ENCODE results near the gene SLC23A2. TPM values are rescaled to one million over a fixed set of nuclear protein-coding genes. Genes with fewer than 3 reads are reported as not detected.

SLC23A2 gene
- total RNA-seq, 1 donor from 2014 or later: 28.5 TPM

- H3K36me3 Mint-ChIP-seq (ENCODE audit: low read depth): peaks cover 13% of the 10 kb centered on the region
- H3K27ac Mint-ChIP-seq: no peak overlapping the region
- H3K4me3 Mint-ChIP-seq: no peak overlapping the region
- H3K9me3 Mint-ChIP-seq: no peaks in the 10 kb centered on the region
- H3K4me1 Mint-ChIP-seq (ENCODE audit: low read depth): peaks cover 5% of the 10 kb centered on the region
- intact Hi-C loops (cut with micrococcal nuclease): no loop called here
- no peaks in the 10 kb centered on the region for H3K27me3 Mint-ChIP-seq (ENCODE audit: insufficient read depth)
- no peak for DNase-seq (ENCODE audit: low spot score)
Measured at GRCh38 chr20:4896971-4897497, 104.3 kb downstream of the SLC23A2 start.

GRCh38 chr20:4896119-4896702 lies 105.1 kb downstream of the SLC23A2 start:
- no peak overlapping the region for H3K27ac Mint-ChIP-seq
- no peak overlapping the region for H3K4me3 Mint-ChIP-seq
- H3K4me1 Mint-ChIP-seq (ENCODE audit: low read depth): peaks cover 5% of the 10 kb centered on the region
- H3K36me3 Mint-ChIP-seq (ENCODE audit: low read depth): peaks cover 9% of the 10 kb centered on the region
- H3K27me3 Mint-ChIP-seq (ENCODE audit: insufficient read depth): no peaks in the 10 kb centered on the region
- no peaks in the 10 kb centered on the region for H3K9me3 Mint-ChIP-seq
- DNase-seq (ENCODE audit: low spot score): no peak
- intact Hi-C loops (cut with micrococcal nuclease): no loop called here

- H3K36me3 Mint-ChIP-seq (ENCODE audit: low read depth): peaks cover 7% of the 10 kb centered on the region
- no peak for DNase-seq (ENCODE audit: low spot score)
- peaks cover 8% of the 10 kb centered on the region for H3K4me1 Mint-ChIP-seq (ENCODE audit: low read depth)
- no peaks in the 10 kb centered on the region for H3K27me3 Mint-ChIP-seq (ENCODE audit: insufficient read depth)
- no peaks in the 10 kb centered on the region for H3K9me3 Mint-ChIP-seq
- intact Hi-C loops (cut with micrococcal nuclease): no loop called here
- no peak overlapping the region for H3K4me3 Mint-ChIP-seq
- H3K27ac Mint-ChIP-seq: no peak overlapping the region
Measured at GRCh38 chr20:4894981-4895381, 106.3 kb downstream of the SLC23A2 start.

DNA sequence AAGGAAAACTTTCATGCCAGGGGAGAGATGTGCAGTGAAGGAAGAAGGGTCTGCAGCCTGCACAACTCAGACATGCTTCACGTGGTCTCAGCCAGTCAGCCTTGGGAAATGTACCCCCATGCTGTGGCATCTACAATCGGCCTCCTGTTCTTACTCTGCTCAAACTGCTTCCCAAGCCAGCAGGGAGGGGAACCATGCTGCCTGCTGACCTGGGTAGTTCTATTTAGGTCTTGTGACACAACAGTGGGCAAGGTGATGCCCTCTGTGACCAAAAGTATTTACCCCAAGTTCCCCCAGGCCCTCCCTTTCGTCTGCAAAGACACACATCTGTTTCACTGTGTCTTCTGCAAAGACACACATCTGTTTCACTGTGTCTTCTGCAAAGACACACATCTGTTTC lies 106.9 kb downstream of the SLC23A2 start:
- DNase-seq (ENCODE audit: low spot score): no peak
- Mint-ChIP-seq H3K27ac (no peak overlapping the region), H3K27me3 (ENCODE audit: insufficient read depth) (no peaks in the 10 kb centered on the region), H3K4me1 (ENCODE audit: low read depth) (peaks cover 8% of the 10 kb centered on the region), H3K4me3 (no peak overlapping the region), H3K9me3 (no peaks in the 10 kb centered on the region), H3K36me3 (ENCODE audit: low read depth) (peaks cover 10% of the 10 kb centered on the region)
- intact Hi-C loops (cut with micrococcal nuclease): no loop called here

GRCh38 chr20:4893709-4894108 lies 107.6 kb downstream of the SLC23A2 start:
- intact Hi-C loops (cut with micrococcal nuclease): no loop called here
- H3K4me1 Mint-ChIP-seq (ENCODE audit: low read depth): peaks cover 8% of the 10 kb centered on the region
- no peaks in the 10 kb centered on the region for H3K9me3 Mint-ChIP-seq
- H3K36me3 Mint-ChIP-seq (ENCODE audit: low read depth): peaks cover 11% of the 10 kb centered on the region
- H3K4me3 Mint-ChIP-seq: no peak overlapping the region
- H3K27me3 Mint-ChIP-seq (ENCODE audit: insufficient read depth): no peaks in the 10 kb centered on the region
- no peak for DNase-seq (ENCODE audit: low spot score)
- no peak overlapping the region for H3K27ac Mint-ChIP-seq

GRCh38 chr20:4891997-4892396 lies 109.3 kb downstream of the SLC23A2 start:
- H3K4me1 Mint-ChIP-seq (ENCODE audit: low read depth): peaks cover 8% of the 10 kb centered on the region
- DNase-seq (ENCODE audit: low spot score): no peak
- intact Hi-C loops (cut with micrococcal nuclease): no loop called here
- no peak overlapping the region for H3K27ac Mint-ChIP-seq
- H3K9me3 Mint-ChIP-seq: no peaks in the 10 kb centered on the region
- H3K36me3 Mint-ChIP-seq (ENCODE audit: low read depth): peaks cover 7% of the 10 kb centered on the region
- no peaks in the 10 kb centered on the region for H3K27me3 Mint-ChIP-seq (ENCODE audit: insufficient read depth)
- no peak overlapping the region for H3K4me3 Mint-ChIP-seq

GRCh38 chr20:4891190-4891763 lies 110.0 kb downstream of the SLC23A2 start:
- Mint-ChIP-seq H3K27ac (no peak overlapping the region), H3K9me3 (no peaks in the 10 kb centered on the region)
- intact Hi-C loops (cut with micrococcal nuclease): no loop called here

GRCh38 chr20:4889446-4889845 lies 111.9 kb downstream of the SLC23A2 start:
- Mint-ChIP-seq H3K4me3 (no peak overlapping the region), H3K4me1 (ENCODE audit: low read depth) (peaks cover 22% of the 10 kb centered on the region), H3K36me3 (ENCODE audit: low read depth) (peaks cover 12% of the 10 kb centered on the region), H3K27ac (no peak overlapping the region), H3K9me3 (no peaks in the 10 kb centered on the region), H3K27me3 (ENCODE audit: insufficient read depth) (no peaks in the 10 kb centered on the region)
- intact Hi-C loops (cut with micrococcal nuclease): no loop called here
- no peak for DNase-seq (ENCODE audit: low spot score)

More at GRCh38 chr20:4891190-4891763, 110.0 kb downstream of the SLC23A2 start:
- Mint-ChIP-seq H3K27me3 (ENCODE audit: insufficient read depth) (no peaks in the 10 kb centered on the region), H3K36me3 (ENCODE audit: low read depth) (peaks cover 7% of the 10 kb centered on the region), H3K4me3 (no peak overlapping the region), H3K4me1 (ENCODE audit: low read depth) (peaks cover 9% of the 10 kb centered on the region)
- no peak for DNase-seq (ENCODE audit: low spot score)

DNA sequence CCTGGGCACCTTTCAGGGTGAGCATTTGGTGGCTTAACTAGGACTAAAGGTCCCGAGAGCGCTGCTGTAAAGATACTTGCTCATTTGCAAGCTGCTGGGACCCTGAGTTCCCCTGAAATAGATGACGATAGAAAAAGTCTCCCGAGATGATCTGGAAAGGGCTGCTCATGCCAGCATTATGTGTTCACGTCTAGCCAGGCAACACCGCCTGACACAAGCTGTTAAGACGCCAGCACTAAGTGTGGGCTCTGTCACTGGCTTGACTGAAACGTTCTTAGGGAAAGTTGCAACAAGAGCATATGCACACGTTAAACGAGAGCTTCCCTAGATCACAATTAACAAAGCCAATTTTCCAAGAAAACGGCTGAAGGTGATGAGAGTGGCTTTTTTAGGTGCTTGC lies 113.7 kb downstream of the SLC23A2 start:
- H3K4me3 Mint-ChIP-seq: no peak overlapping the region
- no peak overlapping the region for H3K27ac Mint-ChIP-seq
- no peak for DNase-seq (ENCODE audit: low spot score)
- H3K27me3 Mint-ChIP-seq (ENCODE audit: insufficient read depth): no peaks in the 10 kb centered on the region
- intact Hi-C loops (cut with micrococcal nuclease): no loop called here
- peaks cover 22% of the 10 kb centered on the region for H3K36me3 Mint-ChIP-seq (ENCODE audit: low read depth)
- H3K9me3 Mint-ChIP-seq: no peaks in the 10 kb centered on the region
- H3K4me1 Mint-ChIP-seq (ENCODE audit: low read depth): peaks cover 26% of the 10 kb centered on the region

GRCh38 chr20:4886771-4887527 lies 114.4 kb downstream of the SLC23A2 start:
- H3K4me3 Mint-ChIP-seq: no peak overlapping the region
- H3K4me1 Mint-ChIP-seq (ENCODE audit: low read depth): peaks cover 26% of the 10 kb centered on the region
- no peak overlapping the region for H3K27ac Mint-ChIP-seq
- intact Hi-C loops (cut with micrococcal nuclease): no loop called here
- DNase-seq (ENCODE audit: low spot score): no peak
- H3K27me3 Mint-ChIP-seq (ENCODE audit: insufficient read depth): no peaks in the 10 kb centered on the region
- H3K36me3 Mint-ChIP-seq (ENCODE audit: low read depth): peaks cover 22% of the 10 kb centered on the region
- no peaks in the 10 kb centered on the region for H3K9me3 Mint-ChIP-seq

DNA sequence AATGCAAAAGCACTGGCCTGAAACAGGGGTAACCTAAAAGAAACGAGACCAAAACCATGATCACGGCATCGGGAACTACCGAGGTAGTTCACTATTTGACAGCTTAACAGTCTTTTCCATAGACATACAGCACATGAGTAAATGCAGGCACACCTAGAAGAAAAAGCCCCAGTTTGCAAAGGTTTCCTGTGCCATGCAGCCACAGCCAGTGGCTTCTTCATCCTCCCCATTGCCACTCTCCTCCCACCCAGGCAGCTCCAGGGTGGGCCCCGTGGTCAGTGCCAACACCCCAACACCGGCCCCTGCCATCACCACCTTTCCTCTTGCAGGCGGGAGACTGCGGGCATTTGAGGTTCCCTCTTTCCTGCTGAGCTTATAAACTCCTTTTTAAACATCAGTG lies 115.4 kb downstream of the SLC23A2 start:
- H3K4me3 Mint-ChIP-seq: no peak overlapping the region
- H3K36me3 Mint-ChIP-seq (ENCODE audit: low read depth): peaks cover 30% of the 10 kb centered on the region
- H3K27ac Mint-ChIP-seq: no peak overlapping the region
- H3K9me3 Mint-ChIP-seq: no peaks in the 10 kb centered on the region
- DNase-seq (ENCODE audit: low spot score): no peak
- peaks cover 21% of the 10 kb centered on the region for H3K4me1 Mint-ChIP-seq (ENCODE audit: low read depth)
- no peaks in the 10 kb centered on the region for H3K27me3 Mint-ChIP-seq (ENCODE audit: insufficient read depth)
- intact Hi-C loops (cut with micrococcal nuclease): no loop called here

DNA sequence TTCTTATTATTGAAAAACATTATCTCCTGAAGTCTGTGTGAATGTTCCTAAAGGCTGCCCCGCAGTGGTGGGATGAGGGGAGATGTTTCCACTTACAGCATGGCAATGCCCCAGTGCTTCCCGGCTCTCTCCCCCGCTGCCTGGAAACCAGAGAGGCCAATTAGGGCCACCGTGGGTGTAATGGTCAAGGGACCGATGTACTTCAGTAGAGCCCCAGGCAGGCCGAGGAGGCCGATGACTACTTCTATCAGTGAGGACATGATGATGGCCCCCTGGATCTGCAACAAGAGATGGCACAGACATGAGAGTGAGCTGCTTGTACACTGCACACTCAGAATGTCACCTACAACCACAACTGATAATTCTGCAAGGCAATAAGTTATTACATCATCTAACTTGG lies 117.8 kb downstream of the SLC23A2 start:
- Mint-ChIP-seq H3K4me1 (ENCODE audit: low read depth) (peaks cover 18% of the 10 kb centered on the region), H3K27me3 (ENCODE audit: insufficient read depth) (no peaks in the 10 kb centered on the region), H3K27ac (no peak overlapping the region), H3K9me3 (no peaks in the 10 kb centered on the region), H3K36me3 (ENCODE audit: low read depth) (peaks cover 39% of the 10 kb centered on the region), H3K4me3 (no peak overlapping the region)
- no peak for DNase-seq (ENCODE audit: low spot score)
- intact Hi-C loops (cut with micrococcal nuclease): no loop called here

GRCh38 chr20:4883051-4883450 lies 118.3 kb downstream of the SLC23A2 start:
- Mint-ChIP-seq H3K9me3 (no peaks in the 10 kb centered on the region), H3K4me1 (ENCODE audit: low read depth) (peaks cover 18% of the 10 kb centered on the region), H3K27me3 (ENCODE audit: insufficient read depth) (no peaks in the 10 kb centered on the region), H3K36me3 (ENCODE audit: low read depth) (peaks cover 39% of the 10 kb centered on the region), H3K4me3 (no peak overlapping the region), H3K27ac (no peak overlapping the region)
- DNase-seq (ENCODE audit: low spot score): no peak
- intact Hi-C loops (cut with micrococcal nuclease): no loop called here
